K562 (cell line): ENCODE measurements around the gene HOXC12. TPM values are rescaled to one million over a fixed set of nuclear protein-coding genes. Genes with fewer than 3 reads are reported as not detected.

Experiments
- ATAC-seq: fragments of 200-7000 bp; cut with Tn5 transposase; 3 replicates; pipeline ENCODE4 v1.9.1; 2020; ENCODE audit warnings: moderate library complexity
- BruUV-seq: library from RNA; stranded (reverse); fragments of 400-500 nt; replicated peaks from 2 replicates; lab custom pipeline; 2021; lab: Mats Ljungman, UMichigan
- CTCF ChIA-PET: fragments of 300-600 bp; formaldehyde crosslinking; extraction: SDS; loops from one replicate; lab custom pipeline; 2021; ENCODE audit warnings: low intra/inter-chr PET ratio; lab: Yijun Ruan, JAX
- POLR2A ChIA-PET: fragments of 300-600, 350-650 bp; sonication (Branson Sonifier 250); formaldehyde crosslinking; extraction: SDS; loops from one replicate; lab custom pipeline; 2021; ENCODE audit warnings: antibody characterized with exemption, inconsistent platforms; lab: Yijun Ruan, JAX
- DNase-seq, 4 experiments: peaks; one replicate each; pipeline versions ENCODE4 v3.0.0 to v3.0.0-alpha.2; 2011 to 2018; ENCODE audit warnings: low spot score in 3 of 4, mixed read lengths in 3 of 4; ENCODE audit errors: extremely low read depth in 1 of 4
- FAIRE-seq: peaks from 2 replicates; lab custom pipeline; 2011; peaks lifted over from hg19 to GRCh38; lab: Jason Lieb, UNC
- H2AFZ ChIP-seq: 2 replicates; pipeline ENCODE4 v1.6.0; 2011; ENCODE audit warnings: low read depth, low read length, control low read depth, inconsistent platforms
- H3K27ac ChIP-seq: fragments of 200-600 bp; 3 replicates; pipeline ENCODE4 v1.8.0; 2011; ENCODE audit warnings: low read depth, mild to moderate bottlenecking, control low read depth, inconsistent platforms, low read length, moderate library complexity, mixed read lengths; ENCODE audit errors: extremely low read depth
- H3K27me3 ChIP-seq, 2 experiments: fragments of 300-600 bp in 1 of 2; 2 replicates in 1 of 2; 3 replicates in 1 of 2; pipeline versions ENCODE4 v1.6.0 to v1.8.0; 2011; ENCODE audit warnings: inconsistent platforms in 2 of 2, low read length in 2 of 2, mild to moderate bottlenecking in 1 of 2, mixed read lengths in 1 of 2, moderate library complexity in 1 of 2; ENCODE audit not compliant: control insufficient read depth in 2 of 2, insufficient read depth in 2 of 2
- H3K36me3 ChIP-seq: fragments of 300-600 bp; 3 replicates; pipeline ENCODE4 v1.8.0; 2011; ENCODE audit warnings: mild to moderate bottlenecking, low read length, inconsistent platforms; ENCODE audit not compliant: control insufficient read depth, insufficient read depth
- H3K4me1 ChIP-seq, 2 experiments: fragments of 200-600 bp in 1 of 2; replicated peaks in 1 of 2; 2 replicates in 1 of 2; 3 replicates in 1 of 2; pipeline versions ENCODE4 v1.5.1 to v1.8.0; 2011; ENCODE audit warnings: inconsistent platforms in 2 of 2, low read length in 2 of 2, mild to moderate bottlenecking in 1 of 2, mixed read lengths in 1 of 2, moderate library complexity in 1 of 2; ENCODE audit not compliant: control insufficient read depth in 2 of 2, insufficient read depth in 2 of 2
- H3K4me2 ChIP-seq: 2 replicates; pipeline ENCODE4 v1.6.1; 2011; ENCODE audit warnings: low read length, control low read depth, inconsistent platforms, mixed read lengths; ENCODE audit not compliant: insufficient read depth
- H3K4me3 ChIP-seq: fragments of 200-600 bp; sonication (generic), shearing (Covaris generic); 2 replicates; pipeline ENCODE4 v1.5.1; 2016; ENCODE audit warnings: control low read depth, inconsistent platforms
- H3K79me2 ChIP-seq: fragments of 200-600 bp; 3 replicates; pipeline ENCODE4 v1.8.0; 2011; ENCODE audit warnings: low read length, inconsistent platforms; ENCODE audit not compliant: control insufficient read depth, insufficient read depth
- H3K9ac ChIP-seq, 2 experiments: 2 replicates each; pipeline versions ENCODE4 v1.6.0 to v1.6.1; 2011; ENCODE audit warnings: low read depth in 2 of 2, low read length in 2 of 2, control low read depth in 1 of 2, inconsistent platforms in 1 of 2, mild to moderate bottlenecking in 1 of 2, mixed read lengths in 1 of 2; ENCODE audit not compliant: insufficient read depth in 1 of 2
- H3K9me1 ChIP-seq: one replicate; pipeline ENCODE4 v1.6.0; 2011; ENCODE audit warnings: inconsistent platforms, mild to moderate bottlenecking, low read length, moderate library complexity; ENCODE audit not compliant: control insufficient read depth, insufficient read depth
- H3K9me3 ChIP-seq: replicated peaks from 2 replicates; pipeline ENCODE4 v1.5.1; 2011; ENCODE audit warnings: low read depth, low read length, inconsistent platforms; ENCODE audit not compliant: control insufficient read depth, insufficient read depth
- H4K20me1 ChIP-seq: replicated peaks from 2 replicates; pipeline ENCODE4 v1.6.1; 2011; ENCODE audit warnings: low read length, inconsistent platforms, mixed read lengths; ENCODE audit not compliant: control insufficient read depth, insufficient read depth
- CBX2 ChIP-seq: fragments of 200-600 bp; sonication (generic); IDR thresholded peaks from one replicate; pipeline ENCODE4 v1.6.1; 2012; ENCODE audit warnings: mild to moderate bottlenecking, low read length, inconsistent platforms; ENCODE audit not compliant: insufficient read depth, poor library complexity, severe bottlenecking
- CREBBP ChIP-seq: IDR thresholded peaks from one replicate; pipeline ENCODE4 v1.6.1; 2012; ENCODE audit warnings: low read depth, mild to moderate bottlenecking, control low read depth, inconsistent platforms, low read length
- HDAC3 ChIP-seq: fragments of 450-650 bp; IDR thresholded peaks from 2 replicates; pipeline ENCODE4 v1.6.1; 2018; ENCODE audit warnings: borderline replicate concordance, mild to moderate bottlenecking, moderate library complexity; ENCODE audit not compliant: partially characterized antibody
- WGBS: fragments of 100-300 bp; shearing (Covaris generic); methylation state at CpG from one replicate; pipeline ENCODE4 v1.1.6; 2016; ENCODE audit warnings: low coverage, mixed read lengths; ENCODE audit not compliant: insufficient coverage; ENCODE audit errors: missing lambda C conversion rate; 5-methylcytosine and 5-hydroxymethylcytosine counted together
- in situ Hi-C: fragments of 300-500 bp; cut with MboI; formaldehyde crosslinking; loops from 4 replicates; pipeline ENCODE4 v1.15.0; 2018; ENCODE audit warnings: inconsistent platforms, mixed read lengths
- intact Hi-C: fragments of 100-400 bp; cut with micrococcal nuclease; formaldehyde crosslinking; loops from 2 replicates; pipeline ENCODE4 v1.14.2; 2022
- polyA plus RNA-seq, 8 experiments: library from polyadenylated mRNA; depleted of rRNA in 4 of 8; stranded (reverse) in 5 of 8; unstranded in 3 of 8; fragments of >200 nt; fragmentation: Nextera tagmentation in 2 of 8; fragmentation: Illumina TruSeq in 1 of 8; extraction: Ambion mirVana in 2 of 8; extraction: Trizol in 1 of 8; gene quantifications; 2 replicates each; pipeline versions ENCODE4 v1.2.1 to v1.2.3, GENCODE V29; 2011 to 2014; ENCODE audit warnings: inconsistent platforms in 1 of 8, missing spikeins in 1 of 8
- total RNA-seq, 7 experiments: library from RNA; depleted of rRNA in 6 of 7; stranded (reverse); fragments of >200 nt in 6 of 7; fragmentation: Illumina TruSeq in 2 of 7; extraction: Trizol in 2 of 7; gene quantifications; 2 replicates each; pipeline versions ENCODE4 v1.2.1 to v1.2.3, GENCODE V29; 2011 to 2021; ENCODE audit warnings: low replicate concordance in 1 of 7
- TF ChIP-seq, protein P1 (sequence below): IDR thresholded peaks from 2 replicates; pipeline ENCODE4 v1.6.1; 2016; ENCODE audit warnings: missing genetic modification characterization, missing compliant biosample characterization

HOXC12 gene
- total and polyA plus RNA-seq, 9 of the 15 experiments (the other 6 are each of a cell fraction or from before 2014, with no cell fraction given) = 0.04 to 0.36 (median 0.11) TPM; not detected in 1

DNA sequence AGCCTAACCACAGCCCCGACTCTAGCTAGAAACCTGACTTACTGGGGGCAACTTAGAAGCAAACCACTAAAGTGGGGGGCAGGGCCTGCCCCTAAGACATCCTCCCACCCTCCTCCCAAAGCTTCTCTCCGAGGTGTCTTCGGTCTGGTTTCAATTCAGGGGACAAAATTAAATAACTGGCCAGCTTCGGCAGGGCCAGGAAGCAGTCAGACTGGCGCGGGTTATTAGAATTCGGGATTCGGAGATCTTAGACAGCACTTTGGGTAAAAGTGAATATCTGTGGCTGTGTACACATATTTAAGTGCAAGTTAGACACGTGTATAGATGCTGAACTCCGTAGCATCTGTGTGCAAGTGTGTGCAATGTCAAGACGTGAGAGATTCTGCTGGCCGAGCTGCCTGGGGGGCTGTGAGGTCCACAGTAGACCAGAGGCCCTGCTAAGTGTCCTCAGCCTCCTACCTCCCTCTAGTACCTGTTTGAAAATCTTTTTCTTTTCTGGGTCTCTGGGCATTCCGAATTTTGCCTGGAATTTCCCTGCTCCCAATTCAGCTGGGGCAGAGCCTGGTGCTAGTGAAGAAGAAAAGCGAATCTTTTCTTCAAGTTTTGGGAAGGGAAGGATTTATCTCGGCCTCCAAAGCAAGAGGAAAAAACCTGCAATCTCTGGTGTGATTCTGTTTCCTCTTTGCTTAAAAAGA, 26.2 kb downstream of the HOXC12 start:
- no TSS peak for BruUV-seq
- ATAC-seq = no peak
- POLR2A ChIA-PET = interaction anchor here (0.6 to 1.0 kb wide), 2 partner anchors 10 to 370 kb away, joined by 3 to 5 read pairs; no protein-coding TSS in a partner anchor
- intact Hi-C loops (loop anchor here (10.0 kb wide), 1 partner anchor 384 kb away; the partner anchor contains the start of gene GPR84), in situ Hi-C loops (loop anchor here (10.0 kb wide), 1 partner anchor 384 kb away; the partner anchor contains the start of gene GPR84)
- no peak for DNase-seq
- H2AFZ ChIP-seq = peak overlapping the region; percentile 63
- no peak overlapping the region for H3K27ac ChIP-seq
- peaks cover 32 to 36% of the 10 kb centered on the region in 2 experiments for H3K27me3 ChIP-seq
- 18% methylated on average over 15 of the region's 15 CpGs for WGBS
- no peaks in the 10 kb centered on the region for H3K9me3 ChIP-seq
- TF ChIP-seq CBX2 = peak; percentile 14
- TF ChIP-seq, protein P1, sequence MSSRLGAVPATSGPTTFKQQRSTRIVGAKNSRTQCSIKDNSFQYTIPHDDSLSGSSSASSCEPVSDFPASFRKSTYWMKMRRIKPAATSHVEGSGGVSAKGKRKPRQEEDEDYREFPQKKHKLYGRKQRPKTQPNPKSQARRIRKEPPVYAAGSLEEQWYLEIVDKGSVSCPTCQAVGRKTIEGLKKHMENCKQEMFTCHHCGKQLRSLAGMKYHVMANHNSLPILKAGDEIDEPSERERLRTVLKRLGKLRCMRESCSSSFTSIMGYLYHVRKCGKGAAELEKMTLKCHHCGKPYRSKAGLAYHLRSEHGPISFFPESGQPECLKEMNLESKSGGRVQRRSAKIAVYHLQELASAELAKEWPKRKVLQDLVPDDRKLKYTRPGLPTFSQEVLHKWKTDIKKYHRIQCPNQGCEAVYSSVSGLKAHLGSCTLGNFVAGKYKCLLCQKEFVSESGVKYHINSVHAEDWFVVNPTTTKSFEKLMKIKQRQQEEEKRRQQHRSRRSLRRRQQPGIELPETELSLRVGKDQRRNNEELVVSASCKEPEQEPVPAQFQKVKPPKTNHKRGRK (tag) = peak; percentile 77; the same call in 1 of the 2 replicates
- TF ChIP-seq HDAC3 = no peak
- TF ChIP-seq CREBBP = no peak
- H4K20me1 ChIP-seq = no peaks in the 10 kb centered on the region; the same call in 1 of the 2 replicates
- no peaks in the 10 kb centered on the region for H3K36me3 ChIP-seq
- no peak overlapping the region for H3K4me2 ChIP-seq
- CTCF ChIA-PET = no interaction called here
- FAIRE-seq = no peak
- H3K4me3 ChIP-seq = no peak overlapping the region
- peaks cover 2 to 27% of the 10 kb centered on the region in 2 experiments; a peak in 2 of 5 replicates for H3K4me1 ChIP-seq
- H3K9me1 ChIP-seq = no peaks in the 10 kb centered on the region
- no peak overlapping the region for H3K9ac ChIP-seq
- no peaks in the 10 kb centered on the region for H3K79me2 ChIP-seq
